Measurements from ENCODE around the gene FAM171A1.

The FAM171A1 gene

DNA sequence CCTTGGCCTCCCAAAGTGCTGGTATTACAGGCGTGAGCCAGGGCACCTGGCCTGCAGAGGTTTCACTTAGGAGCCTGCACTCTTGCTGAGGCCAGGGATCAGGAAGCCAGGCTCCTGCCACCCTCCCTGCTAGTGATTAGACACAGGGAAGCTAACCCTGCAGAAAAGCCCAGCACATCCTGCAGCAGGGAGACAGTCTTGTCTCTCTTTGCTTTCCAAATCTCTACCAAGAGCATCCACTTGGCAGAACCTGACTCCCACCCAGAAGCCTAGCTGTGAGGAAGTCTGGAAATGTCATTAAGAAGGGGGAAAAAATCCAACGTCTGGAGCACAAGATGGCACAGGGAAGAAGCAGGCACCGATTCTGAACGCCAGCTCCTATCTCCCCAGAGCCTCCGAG lies 8.0 kb upstream of the FAM171A1 start:
- TF ChIP-seq, protein P1, sequence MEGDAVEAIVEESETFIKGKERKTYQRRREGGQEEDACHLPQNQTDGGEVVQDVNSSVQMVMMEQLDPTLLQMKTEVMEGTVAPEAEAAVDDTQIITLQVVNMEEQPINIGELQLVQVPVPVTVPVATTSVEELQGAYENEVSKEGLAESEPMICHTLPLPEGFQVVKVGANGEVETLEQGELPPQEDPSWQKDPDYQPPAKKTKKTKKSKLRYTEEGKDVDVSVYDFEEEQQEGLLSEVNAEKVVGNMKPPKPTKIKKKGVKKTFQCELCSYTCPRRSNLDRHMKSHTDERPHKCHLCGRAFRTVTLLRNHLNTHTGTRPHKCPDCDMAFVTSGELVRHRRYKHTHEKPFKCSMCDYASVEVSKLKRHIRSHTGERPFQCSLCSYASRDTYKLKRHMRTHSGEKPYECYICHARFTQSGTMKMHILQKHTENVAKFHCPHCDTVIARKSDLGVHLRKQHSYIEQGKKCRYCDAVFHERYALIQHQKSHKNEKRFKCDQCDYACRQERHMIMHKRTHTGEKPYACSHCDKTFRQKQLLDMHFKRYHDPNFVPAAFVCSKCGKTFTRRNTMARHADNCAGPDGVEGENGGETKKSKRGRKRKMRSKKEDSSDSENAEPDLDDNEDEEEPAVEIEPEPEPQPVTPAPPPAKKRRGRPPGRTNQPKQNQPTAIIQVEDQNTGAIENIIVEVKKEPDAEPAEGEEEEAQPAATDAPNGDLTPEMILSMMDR (IDR thresholded peaks at IDR 0.05; ENCODE audit: low read length) = no peak
- TF ChIP-seq EZH2 (IDR thresholded peaks at IDR 0.05; ENCODE audit: borderline replicate concordance, low read length) = no peak
- H3K36me3 ChIP-seq (ENCODE audit: insufficient read depth, low read length) = no peaks in the 10 kb centered on the region
- H3K9me2 ChIP-seq (ENCODE audit: low read depth, low read length) = no peaks in the 10 kb centered on the region
- H3K4me2 ChIP-seq (ENCODE audit: low read length) = no peak overlapping the region
- no peak overlapping the region for H2AFZ ChIP-seq (ENCODE audit: low read length)
- H3K4me3 ChIP-seq (ENCODE audit: low read depth, low read length, poor library complexity, severe bottlenecking) = no peak overlapping the region
- H3K79me2 ChIP-seq (ENCODE audit: insufficient read depth, low read length) = no peaks in the 10 kb centered on the region
- no peak overlapping the region for H3K9ac ChIP-seq (ENCODE audit: low read length)
- H3K27me3 ChIP-seq (ENCODE audit: insufficient read depth, low read length) = no peaks in the 10 kb centered on the region
- H3K9me3 ChIP-seq (ENCODE audit: low read length) = no peaks in the 10 kb centered on the region
- no peak overlapping the region for H3K27ac ChIP-seq (ENCODE audit: low read depth, low read length, poor library complexity, severe bottlenecking)
- no peaks in the 10 kb centered on the region for H3K4me1 ChIP-seq (ENCODE audit: insufficient read depth, low read length, severe bottlenecking)
- no peaks in the 10 kb centered on the region for H3F3A ChIP-seq (ENCODE audit: insufficient read depth, low read length)
- no peaks in the 10 kb centered on the region for H4K20me1 ChIP-seq (ENCODE audit: insufficient read depth, low read length)

DNA sequence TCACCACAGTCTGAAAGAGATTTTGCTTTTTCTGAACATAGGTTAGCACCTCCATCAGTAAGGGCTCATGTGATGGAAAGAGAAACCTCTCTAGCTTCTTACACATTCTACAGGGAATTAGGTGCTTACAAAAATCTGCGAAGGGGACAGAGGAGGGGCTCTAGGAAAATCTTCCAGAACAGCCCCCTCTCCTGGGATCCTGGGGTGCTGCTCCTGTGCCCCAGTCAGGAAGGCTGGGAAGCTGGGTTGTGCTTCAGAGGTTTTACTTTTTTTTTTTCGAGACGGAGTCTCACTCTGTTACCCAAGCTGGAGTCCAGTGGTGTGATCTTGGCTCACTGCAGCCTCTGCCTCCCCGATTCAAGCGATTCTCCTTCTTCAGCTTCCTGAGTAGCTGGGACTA lies 7.5 kb upstream of the FAM171A1 start:
- Histone ChIP-seq H3K79me2 (ENCODE audit: insufficient read depth, low read length) (no peaks in the 10 kb centered on the region), H3K9me3 (ENCODE audit: low read length) (no peaks in the 10 kb centered on the region), H3K36me3 (ENCODE audit: insufficient read depth, low read length) (no peaks in the 10 kb centered on the region), H3K4me3 (ENCODE audit: low read depth, low read length, poor library complexity, severe bottlenecking) (no peak overlapping the region), H2AFZ (ENCODE audit: low read length) (no peak overlapping the region), H3K27me3 (ENCODE audit: insufficient read depth, low read length) (no peaks in the 10 kb centered on the region), H3K9ac (ENCODE audit: low read length) (no peak overlapping the region), H3K4me1 (ENCODE audit: insufficient read depth, low read length, severe bottlenecking) (no peaks in the 10 kb centered on the region), H3K9me2 (ENCODE audit: low read depth, low read length) (no peaks in the 10 kb centered on the region), H3K4me2 (ENCODE audit: low read length) (no peak overlapping the region), H3K27ac (ENCODE audit: low read depth, low read length, poor library complexity, severe bottlenecking) (no peak overlapping the region), H4K20me1 (ENCODE audit: insufficient read depth, low read length) (no peaks in the 10 kb centered on the region), H3F3A (ENCODE audit: insufficient read depth, low read length) (no peaks in the 10 kb centered on the region)
- TF ChIP-seq, protein P1 (IDR thresholded peaks at IDR 0.05; ENCODE audit: low read length) = no peak
- no peak for TF ChIP-seq EZH2 (IDR thresholded peaks at IDR 0.05; ENCODE audit: borderline replicate concordance, low read length)

DNA sequence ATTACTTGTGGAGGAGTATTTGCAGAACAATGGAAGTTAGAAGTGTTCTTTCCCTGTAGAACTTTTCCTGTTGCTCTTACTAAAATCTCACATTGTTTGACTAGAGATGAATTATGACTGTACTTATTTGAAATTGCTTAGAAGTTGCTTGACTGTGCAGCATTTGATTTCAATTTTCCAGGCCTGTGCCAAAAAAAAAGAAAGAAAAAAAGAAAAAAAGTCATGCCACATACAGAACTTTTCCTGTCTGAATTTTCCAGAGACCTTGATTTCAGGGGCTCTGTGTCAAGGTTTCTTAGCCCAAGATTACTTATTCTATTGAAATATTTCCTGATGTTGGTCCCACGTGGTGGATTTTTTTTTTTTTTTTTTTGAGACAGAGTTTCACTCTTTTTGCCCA lies 3.5 kb upstream of the FAM171A1 start:
- no peak overlapping the region for H2AFZ ChIP-seq (ENCODE audit: low read length)
- no peak overlapping the region for H3K4me2 ChIP-seq (ENCODE audit: low read length)
- H3K9me2 ChIP-seq (ENCODE audit: low read depth, low read length) = no peaks in the 10 kb centered on the region
- H3K36me3 ChIP-seq (ENCODE audit: insufficient read depth, low read length) = no peaks in the 10 kb centered on the region
- no peaks in the 10 kb centered on the region for H3K9me3 ChIP-seq (ENCODE audit: low read length)
- TF ChIP-seq, protein P1 (IDR thresholded peaks at IDR 0.05; ENCODE audit: low read length) = no peak
- TF ChIP-seq EZH2 (IDR thresholded peaks at IDR 0.05; ENCODE audit: borderline replicate concordance, low read length) = no peak
- H3K4me3 ChIP-seq (ENCODE audit: low read depth, low read length, poor library complexity, severe bottlenecking) = no peak overlapping the region
- no peaks in the 10 kb centered on the region for H3F3A ChIP-seq (ENCODE audit: insufficient read depth, low read length)
- no peak overlapping the region for H3K9ac ChIP-seq (ENCODE audit: low read length)
- H3K27ac ChIP-seq (ENCODE audit: low read depth, low read length, poor library complexity, severe bottlenecking) = no peak overlapping the region
- no peaks in the 10 kb centered on the region for H3K4me1 ChIP-seq (ENCODE audit: insufficient read depth, low read length, severe bottlenecking)
- no peaks in the 10 kb centered on the region for H4K20me1 ChIP-seq (ENCODE audit: insufficient read depth, low read length)
- H3K79me2 ChIP-seq (ENCODE audit: insufficient read depth, low read length) = no peaks in the 10 kb centered on the region
- no peaks in the 10 kb centered on the region for H3K27me3 ChIP-seq (ENCODE audit: insufficient read depth, low read length)

Data from OCI-LY1 (cell line).